Measurements from ENCODE around the gene PLXNA4. TPM values are rescaled to one million over a fixed set of nuclear protein-coding genes. Genes with fewer than 3 reads are reported as not detected.
"Not testable (repeated sequence)": the region's sequence is repeated elsewhere in the genome, so short reads cannot be mapped to it uniquely, and the experiment has no call there.

PLXNA4 gene
- total RNA-seq, 1 donor from 2014 or later, result 21.7 TPM

- Mint-ChIP-seq H3K9me3 (no peaks in the 10 kb centered on the region), H3K27ac (ENCODE audit: unreplicated experiment) (no peak overlapping the region), H3K4me3 (no peak overlapping the region), H3K27me3 (ENCODE audit: low read depth) (no peaks in the 10 kb centered on the region), H3K36me3 (ENCODE audit: low read depth) (no peaks in the 10 kb centered on the region), H3K4me1 (no peaks in the 10 kb centered on the region)
- DNase-seq (ENCODE audit: low read depth, low spot score), result no peak
- no peak for TF ChIP-seq CTCF (conservative IDR thresholded peaks at IDR 0.05)
Measured at GRCh38 chr7:132176719-132177118, 399.6 kb downstream of the PLXNA4 start.

- Mint-ChIP-seq H3K36me3 (ENCODE audit: low read depth) (peaks cover 3% of the 10 kb centered on the region), H3K4me1 (no peaks in the 10 kb centered on the region), H3K27ac (ENCODE audit: unreplicated experiment) (no peak overlapping the region), H3K4me3 (no peak overlapping the region), H3K27me3 (ENCODE audit: low read depth) (no peaks in the 10 kb centered on the region), H3K9me3 (no peaks in the 10 kb centered on the region)
- no peak for TF ChIP-seq CTCF (conservative IDR thresholded peaks at IDR 0.05)
- no peak for DNase-seq (ENCODE audit: low read depth, low spot score)
Measured at GRCh38 chr7:132171130-132171576, 405.1 kb downstream of the PLXNA4 start.

- Mint-ChIP-seq H3K36me3 (ENCODE audit: low read depth) (peaks cover 3% of the 10 kb centered on the region), H3K27ac (ENCODE audit: unreplicated experiment) (no peak overlapping the region), H3K27me3 (ENCODE audit: low read depth) (no peaks in the 10 kb centered on the region), H3K9me3 (no peaks in the 10 kb centered on the region), H3K4me1 (peaks cover 10% of the 10 kb centered on the region), H3K4me3 (no peak overlapping the region)
- TF ChIP-seq CTCF (conservative IDR thresholded peaks at IDR 0.05), result no peak
- no peak for DNase-seq (ENCODE audit: low read depth, low spot score)
Measured at GRCh38 chr7:132169730-132170129, 406.5 kb downstream of the PLXNA4 start.

- no peak overlapping the region for H3K4me3 Mint-ChIP-seq
- DNase-seq (ENCODE audit: low read depth, low spot score), result no peak
Measured at GRCh38 chr7:132168239-132168638, 408.0 kb downstream of the PLXNA4 start.

GRCh38 chr7:132165695-132166094 lies 410.6 kb downstream of the PLXNA4 start:
- H3K36me3 Mint-ChIP-seq (ENCODE audit: low read depth); H3K4me3 Mint-ChIP-seq; H3K27me3 Mint-ChIP-seq (ENCODE audit: low read depth); DNase-seq (ENCODE audit: low read depth, low spot score); H3K27ac Mint-ChIP-seq (ENCODE audit: unreplicated experiment); H3K9me3 Mint-ChIP-seq: not testable (repeated sequence)
- peaks cover 11% of the 10 kb centered on the region for H3K4me1 Mint-ChIP-seq

More at GRCh38 chr7:132168239-132168638, 408.0 kb downstream of the PLXNA4 start:
- TF ChIP-seq CTCF (conservative IDR thresholded peaks at IDR 0.05), result no peak
- Mint-ChIP-seq H3K27ac (ENCODE audit: unreplicated experiment) (no peak overlapping the region), H3K4me1 (peaks cover 11% of the 10 kb centered on the region), H3K27me3 (ENCODE audit: low read depth) (no peaks in the 10 kb centered on the region), H3K36me3 (ENCODE audit: low read depth) (peaks cover 3% of the 10 kb centered on the region), H3K9me3 (no peaks in the 10 kb centered on the region)

GRCh38 chr7:132164558-132165125 lies 411.6 kb downstream of the PLXNA4 start:
- Mint-ChIP-seq H3K4me3 (no peak overlapping the region), H3K9me3 (no peaks in the 10 kb centered on the region), H3K27me3 (ENCODE audit: low read depth) (no peaks in the 10 kb centered on the region), H3K27ac (ENCODE audit: unreplicated experiment) (peak overlapping the region; percentile 90), H3K4me1 (peaks cover 11% of the 10 kb centered on the region), H3K36me3 (ENCODE audit: low read depth) (peaks cover 3% of the 10 kb centered on the region)
- no peak for TF ChIP-seq CTCF (conservative IDR thresholded peaks at IDR 0.05)
- DNase-seq (ENCODE audit: low read depth, low spot score), result no peak
